ENCODE measurements around the gene ZDHHC22.

ZDHHC22 gene

DNA sequence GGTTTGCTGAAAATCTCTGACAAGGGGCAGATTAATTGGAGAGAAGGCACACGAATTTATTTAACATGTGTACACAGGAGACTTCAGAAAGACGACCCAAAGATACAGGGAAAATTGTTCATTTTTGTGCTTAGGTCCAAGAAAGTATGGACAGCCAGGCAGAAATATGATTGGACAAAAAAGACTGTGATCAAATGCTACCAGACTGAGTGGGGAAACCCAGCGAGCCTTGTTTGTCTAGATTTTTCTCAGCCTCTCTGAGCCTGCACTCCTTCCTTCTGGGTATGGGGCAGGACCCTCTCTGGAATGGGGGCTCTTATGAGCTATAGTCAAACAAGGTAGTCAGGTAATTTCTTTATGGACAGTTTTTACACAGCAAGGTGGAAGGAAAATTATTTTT, 54.0 kb downstream of the ZDHHC22 start:
- Histone ChIP-seq H3K9me3 (ENCODE audit: control insufficient read depth, insufficient read depth, low read depth, low read length) (no peaks in the 10 kb centered on the region), H3K4me1 (ENCODE audit: control insufficient read depth, insufficient read depth, low read length) (no peaks in the 10 kb centered on the region; the same call in 1 of the 2 replicates), H3K4me3 (ENCODE audit: low read depth, low read length) (no peak overlapping the region), H3K36me3 (ENCODE audit: control insufficient read depth in 2 of 2, insufficient read depth in 1 of 2, low read length in 2 of 2) (no peaks in the 10 kb centered on the region), H3K27ac (ENCODE audit: extremely low read depth, low read depth, low read length) (no peak overlapping the region)
- TF ChIP-seq, protein P1, sequence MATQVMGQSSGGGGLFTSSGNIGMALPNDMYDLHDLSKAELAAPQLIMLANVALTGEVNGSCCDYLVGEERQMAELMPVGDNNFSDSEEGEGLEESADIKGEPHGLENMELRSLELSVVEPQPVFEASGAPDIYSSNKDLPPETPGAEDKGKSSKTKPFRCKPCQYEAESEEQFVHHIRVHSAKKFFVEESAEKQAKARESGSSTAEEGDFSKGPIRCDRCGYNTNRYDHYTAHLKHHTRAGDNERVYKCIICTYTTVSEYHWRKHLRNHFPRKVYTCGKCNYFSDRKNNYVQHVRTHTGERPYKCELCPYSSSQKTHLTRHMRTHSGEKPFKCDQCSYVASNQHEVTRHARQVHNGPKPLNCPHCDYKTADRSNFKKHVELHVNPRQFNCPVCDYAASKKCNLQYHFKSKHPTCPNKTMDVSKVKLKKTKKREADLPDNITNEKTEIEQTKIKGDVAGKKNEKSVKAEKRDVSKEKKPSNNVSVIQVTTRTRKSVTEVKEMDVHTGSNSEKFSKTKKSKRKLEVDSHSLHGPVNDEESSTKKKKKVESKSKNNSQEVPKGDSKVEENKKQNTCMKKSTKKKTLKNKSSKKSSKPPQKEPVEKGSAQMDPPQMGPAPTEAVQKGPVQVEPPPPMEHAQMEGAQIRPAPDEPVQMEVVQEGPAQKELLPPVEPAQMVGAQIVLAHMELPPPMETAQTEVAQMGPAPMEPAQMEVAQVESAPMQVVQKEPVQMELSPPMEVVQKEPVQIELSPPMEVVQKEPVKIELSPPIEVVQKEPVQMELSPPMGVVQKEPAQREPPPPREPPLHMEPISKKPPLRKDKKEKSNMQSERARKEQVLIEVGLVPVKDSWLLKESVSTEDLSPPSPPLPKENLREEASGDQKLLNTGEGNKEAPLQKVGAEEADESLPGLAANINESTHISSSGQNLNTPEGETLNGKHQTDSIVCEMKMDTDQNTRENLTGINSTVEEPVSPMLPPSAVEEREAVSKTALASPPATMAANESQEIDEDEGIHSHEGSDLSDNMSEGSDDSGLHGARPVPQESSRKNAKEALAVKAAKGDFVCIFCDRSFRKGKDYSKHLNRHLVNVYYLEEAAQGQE (tag by site-specific recombination; IDR thresholded peaks at IDR 0.05), result no peak
- no peak for TF ChIP-seq ZFP37 (tag by site-specific recombination; IDR thresholded peaks at IDR 0.05)
- CTCF ChIA-PET, result interaction anchor here (0.7 to 3.0 kb wide), 3 partner anchors 9 to 212 kb away, joined by 3 to 30 read pairs (median 4); no protein-coding TSS in a partner anchor
- POLR2A ChIA-PET, result no interaction called here

DNA sequence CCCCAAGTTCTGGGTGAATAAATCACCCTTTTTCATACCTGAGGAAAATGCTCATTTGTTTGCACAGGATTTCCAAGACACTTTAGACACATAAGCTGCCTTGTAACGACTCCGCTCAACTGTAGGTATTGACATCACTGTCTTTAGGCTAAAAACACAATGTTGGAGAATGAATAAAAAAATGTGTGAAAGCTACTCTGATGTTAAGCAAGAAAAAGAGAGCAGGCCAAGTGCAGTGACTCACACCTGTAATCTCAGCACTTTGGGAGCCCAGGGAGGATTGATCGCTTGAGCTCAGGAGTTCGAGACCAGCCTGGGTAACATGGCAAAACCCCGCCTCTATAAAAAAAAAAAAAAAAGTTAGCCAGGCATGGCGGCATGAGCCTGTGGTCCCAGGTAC, 54.6 kb downstream of the ZDHHC22 start:
- no peaks in the 10 kb centered on the region for H3K9me3 ChIP-seq (ENCODE audit: control insufficient read depth, insufficient read depth, low read depth, low read length)
- no peaks in the 10 kb centered on the region for H3K36me3 ChIP-seq (ENCODE audit: control insufficient read depth in 2 of 2, insufficient read depth in 1 of 2, low read length in 2 of 2)
- no peaks in the 10 kb centered on the region; the same call in 1 of the 2 replicates for H3K4me1 ChIP-seq (ENCODE audit: control insufficient read depth, insufficient read depth, low read length)
- H3K27ac ChIP-seq (ENCODE audit: extremely low read depth, low read depth, low read length), result no peak overlapping the region
- ChIA-PET POLR2A (interaction anchor here (0.6 kb wide), 1 partner anchor 10 kb away, joined by 4 read pairs; no protein-coding TSS in a partner anchor), CTCF (interaction anchor here (0.6 to 3.0 kb wide), 6 partner anchors 9 to 375 kb away, joined by 3 to 30 read pairs (median 10); no protein-coding TSS in a partner anchor)
- no peak overlapping the region for H3K4me3 ChIP-seq (ENCODE audit: low read depth, low read length)
- TF ChIP-seq MEIS1 (CRISPR knock-in tag; IDR thresholded peaks at IDR 0.05; ENCODE audit: borderline replicate concordance), result no peak
- no peak for TF ChIP-seq BCL11B (tag by site-specific recombination; IDR thresholded peaks at IDR 0.05; ENCODE audit: low read depth)
- no peak for TF ChIP-seq ZNF654 (tag by site-specific recombination; IDR thresholded peaks at IDR 0.05; ENCODE audit: low read depth)
- TF ChIP-seq ZNF677 (tag by site-specific recombination; IDR thresholded peaks at IDR 0.05), result no peak
- TF ChIP-seq ZNF521 (tag by site-specific recombination; IDR thresholded peaks at IDR 0.05), result no peak
- TF ChIP-seq ZNF792 (tag by site-specific recombination; IDR thresholded peaks at IDR 0.05), result no peak

DNA sequence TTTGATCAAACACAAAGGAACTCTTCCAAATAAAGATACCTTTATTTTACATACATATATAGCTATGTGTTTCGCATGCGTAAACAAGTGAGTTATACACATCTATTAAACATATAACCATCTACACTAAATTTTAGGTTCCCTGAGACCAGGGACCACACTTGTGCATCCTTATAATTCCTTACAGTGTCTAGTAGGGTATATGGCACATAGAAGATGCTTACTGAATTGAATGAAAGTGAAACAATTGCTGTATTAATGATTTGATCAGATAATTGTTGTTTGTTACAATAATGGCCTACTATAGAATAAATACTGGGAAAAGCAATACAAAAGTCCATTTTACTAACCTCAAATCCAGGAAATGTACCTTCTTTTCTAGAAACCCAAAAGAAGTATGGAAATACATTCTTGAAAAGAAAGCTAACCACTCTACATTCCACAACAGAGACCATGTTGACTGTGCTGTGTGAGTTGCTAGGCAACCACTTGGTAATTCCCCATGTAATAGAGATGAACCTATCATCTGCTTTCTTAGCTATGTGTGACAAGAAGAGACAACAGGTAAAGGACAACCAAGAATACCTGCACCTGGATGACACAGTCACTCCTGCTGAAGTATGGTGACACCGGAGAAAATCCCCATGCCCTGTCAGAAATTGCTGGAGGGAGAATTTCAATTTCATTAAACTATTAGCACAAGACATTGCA, 55.4 kb downstream of the ZDHHC22 start:
- no peak for TF ChIP-seq ZXDB (tag by site-specific recombination; IDR thresholded peaks at IDR 0.05)
- TF ChIP-seq, protein P2, sequence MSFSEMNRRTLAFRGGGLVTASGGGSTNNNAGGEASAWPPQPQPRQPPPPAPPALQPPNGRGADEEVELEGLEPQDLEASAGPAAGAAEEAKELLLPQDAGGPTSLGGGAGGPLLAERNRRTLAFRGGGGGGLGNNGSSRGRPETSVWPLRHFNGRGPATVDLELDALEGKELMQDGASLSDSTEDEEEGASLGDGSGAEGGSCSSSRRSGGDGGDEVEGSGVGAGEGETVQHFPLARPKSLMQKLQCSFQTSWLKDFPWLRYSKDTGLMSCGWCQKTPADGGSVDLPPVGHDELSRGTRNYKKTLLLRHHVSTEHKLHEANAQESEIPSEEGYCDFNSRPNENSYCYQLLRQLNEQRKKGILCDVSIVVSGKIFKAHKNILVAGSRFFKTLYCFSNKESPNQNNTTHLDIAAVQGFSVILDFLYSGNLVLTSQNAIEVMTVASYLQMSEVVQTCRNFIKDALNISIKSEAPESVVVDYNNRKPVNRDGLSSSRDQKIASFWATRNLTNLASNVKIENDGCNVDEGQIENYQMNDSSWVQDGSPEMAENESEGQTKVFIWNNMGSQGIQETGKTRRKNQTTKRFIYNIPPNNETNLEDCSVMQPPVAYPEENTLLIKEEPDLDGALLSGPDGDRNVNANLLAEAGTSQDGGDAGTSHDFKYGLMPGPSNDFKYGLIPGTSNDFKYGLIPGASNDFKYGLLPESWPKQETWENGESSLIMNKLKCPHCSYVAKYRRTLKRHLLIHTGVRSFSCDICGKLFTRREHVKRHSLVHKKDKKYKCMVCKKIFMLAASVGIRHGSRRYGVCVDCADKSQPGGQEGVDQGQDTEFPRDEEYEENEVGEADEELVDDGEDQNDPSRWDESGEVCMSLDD (tag by site-specific recombination; IDR thresholded peaks at IDR 0.05), result no peak
- no peak for TF ChIP-seq GLI2 (tag by site-specific recombination; IDR thresholded peaks at IDR 0.05; ENCODE audit: borderline replicate concordance, low read depth)
- no peak for TF ChIP-seq ZNF433 (tag by site-specific recombination; IDR thresholded peaks at IDR 0.05; ENCODE audit: low read depth)
- no peak for TF ChIP-seq ZNF558 (tag by site-specific recombination; IDR thresholded peaks at IDR 0.05)
- TF ChIP-seq ZNF426 (tag by site-specific recombination; IDR thresholded peaks at IDR 0.05), result no peak
- Histone ChIP-seq H3K27ac (ENCODE audit: extremely low read depth, low read depth, low read length) (no peak overlapping the region), H3K36me3 (ENCODE audit: control insufficient read depth in 2 of 2, insufficient read depth in 1 of 2, low read length in 2 of 2) (no peaks in the 10 kb centered on the region), H3K4me1 (ENCODE audit: control insufficient read depth, insufficient read depth, low read length) (no peaks in the 10 kb centered on the region; the same call in 1 of the 2 replicates), H3K9me3 (ENCODE audit: control insufficient read depth, insufficient read depth, low read depth, low read length) (no peaks in the 10 kb centered on the region), H3K4me3 (ENCODE audit: low read depth, low read length) (no peak overlapping the region)
- POLR2A ChIA-PET, result interaction anchor here (0.6 to 1.0 kb wide), 2 partner anchors 12 to 275 kb away, joined by 3 to 9 read pairs; partner anchors contain the start of gene CIPC
- CTCF ChIA-PET, result interaction anchor here (0.6 to 3.0 kb wide), 10 partner anchors 9 to 375 kb away, joined by 3 to 30 read pairs (median 5); no protein-coding TSS in a partner anchor
